HEK293T (cell line): Measurements from ENCODE around the gene HTRA1.

ENCODE experiments used
- ARNT ChIP-seq: fragments of 450-650 bp; IDR thresholded peaks from 2 replicates; pipeline ENCODE4 v1.6.1; 2017; ENCODE audit warnings: mild to moderate bottlenecking
- BHLHE40 ChIP-seq: fragments of 450-650 bp; IDR thresholded peaks from 2 replicates; pipeline ENCODE4 v1.6.1; 2016; ENCODE audit warnings: mild to moderate bottlenecking, moderate library complexity, borderline replicate concordance
- CTBP1 ChIP-seq: fragments of 450-650 bp; IDR thresholded peaks from 2 replicates; pipeline ENCODE4 v1.6.1; 2016; ENCODE audit warnings: borderline replicate concordance
- ELF4 ChIP-seq: fragments of 450-650 bp; IDR thresholded peaks from 2 replicates; pipeline ENCODE4 v1.6.1; 2017; ENCODE audit warnings: antibody characterized with exemption
- FOXA1 ChIP-seq: fragments of 450-650 bp; IDR thresholded peaks from 2 replicates; pipeline ENCODE4 v1.6.1; 2016; ENCODE audit warnings: mild to moderate bottlenecking
- FOXK2 ChIP-seq: fragments of 450-650 bp; IDR thresholded peaks from 2 replicates; pipeline ENCODE4 v1.6.1; 2016; ENCODE audit warnings: mild to moderate bottlenecking
- FOXM1 ChIP-seq: fragments of 450-650 bp; IDR thresholded peaks from 2 replicates; pipeline ENCODE4 v1.6.1; 2017; ENCODE audit warnings: mild to moderate bottlenecking, borderline replicate concordance
- HDGF ChIP-seq: fragments of 450-650 bp; IDR thresholded peaks from 2 replicates; pipeline ENCODE4 v1.6.1; 2017; ENCODE audit warnings: antibody characterized with exemption, borderline replicate concordance
- NFRKB ChIP-seq: fragments of 450-650 bp; IDR thresholded peaks from 2 replicates; pipeline ENCODE4 v1.6.1; 2016; ENCODE audit warnings: mild to moderate bottlenecking, moderate library complexity
- SP1 ChIP-seq: fragments of 450-650 bp; IDR thresholded peaks from 2 replicates; pipeline ENCODE4 v1.6.1; 2017
- SUZ12 ChIP-seq: fragments of 450-650 bp; IDR thresholded peaks from 2 replicates; pipeline ENCODE4 v1.6.1; 2016; ENCODE audit warnings: mild to moderate bottlenecking
- TARDBP ChIP-seq: fragments of 450-650 bp; IDR thresholded peaks from 2 replicates; pipeline ENCODE4 v1.6.1; 2016
- ZNF384 ChIP-seq: fragments of 450-650 bp; IDR thresholded peaks from 2 replicates; pipeline ENCODE4 v1.6.1; 2016
- TF ChIP-seq, protein P1 (sequence below): fragments of 450-650 bp; IDR thresholded peaks from 2 replicates; pipeline ENCODE4 v1.6.1; 2016

GRCh38 chr10:122554131-122555036 lies 93.0 kb downstream of the HTRA1 start:
- TF ChIP-seq ZNF384, result no peak
- TF ChIP-seq NFRKB, result no peak
- TF ChIP-seq ELF4, result no peak
- no peak for TF ChIP-seq SP1
- TF ChIP-seq FOXM1, result no peak
- TF ChIP-seq FOXA1, result no peak
- TF ChIP-seq, protein P1, sequence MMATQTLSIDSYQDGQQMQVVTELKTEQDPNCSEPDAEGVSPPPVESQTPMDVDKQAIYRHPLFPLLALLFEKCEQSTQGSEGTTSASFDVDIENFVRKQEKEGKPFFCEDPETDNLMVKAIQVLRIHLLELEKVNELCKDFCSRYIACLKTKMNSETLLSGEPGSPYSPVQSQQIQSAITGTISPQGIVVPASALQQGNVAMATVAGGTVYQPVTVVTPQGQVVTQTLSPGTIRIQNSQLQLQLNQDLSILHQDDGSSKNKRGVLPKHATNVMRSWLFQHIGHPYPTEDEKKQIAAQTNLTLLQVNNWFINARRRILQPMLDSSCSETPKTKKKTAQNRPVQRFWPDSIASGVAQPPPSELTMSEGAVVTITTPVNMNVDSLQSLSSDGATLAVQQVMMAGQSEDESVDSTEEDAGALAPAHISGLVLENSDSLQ, result no peak
- no peak for TF ChIP-seq BHLHE40
- TF ChIP-seq TARDBP, result no peak
- TF ChIP-seq HDGF, result no peak
- no peak for TF ChIP-seq SUZ12
- TF ChIP-seq ARNT, result no peak
- TF ChIP-seq FOXK2, result no peak
- no peak for TF ChIP-seq CTBP1
